GM18951 (cell line): ENCODE results near the gene CDH23.

Source experiments
- POLR2A ChIP-seq: IDR thresholded peaks from 4 replicates; pipeline ENCODE4 v1.6.1; 2011; ENCODE audit warnings: mild to moderate bottlenecking; ENCODE audit not compliant: insufficient read length, insufficient read depth; ENCODE audit errors: extremely low read depth
- in situ Hi-C: fragments of 300-500 bp; cut with MboI; formaldehyde crosslinking; loops from one replicate; pipeline ENCODE4 v1.12.0; 2022; ENCODE audit warnings: low sequenced_read_pairs, mixed read lengths, inconsistent platforms; ENCODE audit not compliant: unreplicated experiment

Gene CDH23

GRCh38 chr10:71584902-71585563 lies 188.3 kb downstream of the CDH23 start:
- in situ Hi-C loops: no loop called here
- no peak for TF ChIP-seq POLR2A

- in situ Hi-C loops: no loop called here
- no peak for TF ChIP-seq POLR2A
Measured at GRCh38 chr10:71585564-71586290, 189.0 kb downstream of the CDH23 start.

GRCh38 chr10:71587941-71588573 lies 191.3 kb downstream of the CDH23 start:
- in situ Hi-C loops: no loop called here
- no peak for TF ChIP-seq POLR2A

- TF ChIP-seq POLR2A: no peak
- in situ Hi-C loops: no loop called here
Measured at GRCh38 chr10:71588685-71589084, 192.0 kb downstream of the CDH23 start.

GRCh38 chr10:71589617-71590551 lies 193.2 kb downstream of the CDH23 start:
- in situ Hi-C loops: no loop called here
- TF ChIP-seq POLR2A: no peak

- TF ChIP-seq POLR2A: no peak
- in situ Hi-C loops: no loop called here
Measured at GRCh38 chr10:71590781-71591350, 194.1 kb downstream of the CDH23 start.

GRCh38 chr10:71594934-71595571 lies 198.3 kb downstream of the CDH23 start:
- in situ Hi-C loops: no loop called here

GRCh38 chr10:71595649-71596048 lies 198.9 kb downstream of the CDH23 start:
- no peak for TF ChIP-seq POLR2A
- in situ Hi-C loops: no loop called here

More at GRCh38 chr10:71594934-71595571, 198.3 kb downstream of the CDH23 start:
- no peak for TF ChIP-seq POLR2A

GRCh38 chr10:71596127-71596526 lies 199.4 kb downstream of the CDH23 start:
- no peak for TF ChIP-seq POLR2A
- in situ Hi-C loops: no loop called here

- TF ChIP-seq POLR2A: no peak
- in situ Hi-C loops: no loop called here
Measured at GRCh38 chr10:71596759-71597158, 200.0 kb downstream of the CDH23 start.

GRCh38 chr10:71597821-71598498 lies 201.2 kb downstream of the CDH23 start:
- TF ChIP-seq POLR2A: no peak
- in situ Hi-C loops: no loop called here
